SHP77 treated with DMSO at 0.1 percent for 48 hours (cell line): ENCODE results near the gene TENT5A.

Experiments used
- DNase-seq: peaks from one replicate; lab custom pipeline; 2025; lab: John Stamatoyannopoulos, UW

Gene TENT5A

GRCh38 chr6:81771097-81771496, 18.6 kb upstream of the TENT5A start:
- no peak for DNase-seq

- DNase-seq = no peak
These were observed 17.9 kb upstream of the TENT5A start for GRCh38 chr6:81770381-81770780.

GRCh38 chr6:81769824-81770223, 17.3 kb upstream of the TENT5A start:
- no peak for DNase-seq

GRCh38 chr6:81768150-81768942, 15.9 kb upstream of the TENT5A start:
- DNase-seq = no peak

GRCh38 chr6:81767163-81767891, 14.8 kb upstream of the TENT5A start:
- no peak for DNase-seq

- DNase-seq = no peak
These were observed 14.1 kb upstream of the TENT5A start for GRCh38 chr6:81766482-81767069.

- DNase-seq = no peak
These were observed 12.1 kb upstream of the TENT5A start for GRCh38 chr6:81764531-81764930.

GRCh38 chr6:81763968-81764367, 11.5 kb upstream of the TENT5A start:
- DNase-seq = no peak

GRCh38 chr6:81763051-81763450, 10.6 kb upstream of the TENT5A start:
- DNase-seq = no peak

- DNase-seq = no peak
These were observed 10.1 kb upstream of the TENT5A start for GRCh38 chr6:81762606-81763005.

- no peak for DNase-seq
These were observed 9.7 kb upstream of the TENT5A start for GRCh38 chr6:81762132-81762531.

- DNase-seq = no peak
These were observed 8.7 kb upstream of the TENT5A start for GRCh38 chr6:81761197-81761596.

GRCh38 chr6:81759782-81760181, 7.3 kb upstream of the TENT5A start:
- no peak for DNase-seq

- no peak for DNase-seq
These were observed 5.7 kb upstream of the TENT5A start for GRCh38 chr6:81758221-81758620.

GRCh38 chr6:81756690-81757089, 4.2 kb upstream of the TENT5A start:
- DNase-seq = no peak

- no peak for DNase-seq
These were observed 3.1 kb upstream of the TENT5A start for GRCh38 chr6:81755551-81755950.

- DNase-seq = no peak
These were observed 2.4 kb upstream of the TENT5A start for GRCh38 chr6:81754906-81755305.

- peak; percentile 73 for DNase-seq
These were observed 1.5 kb upstream of the TENT5A start for GRCh38 chr6:81753711-81754577.

GRCh38 chr6:81752921-81753710, 635 bp upstream of the TENT5A start:
- DNase-seq = peak; percentile 73

GRCh38 chr6:81751388-81752083, 945 bp downstream of the TENT5A start:
- no peak for DNase-seq
